Thyroid gland (tissue), 4 donors: ENCODE data around the gene PTBP1. TPM values are rescaled to one million over a fixed set of nuclear protein-coding genes. Genes with fewer than 3 reads are reported as not detected.
"Not testable (repeated sequence)": the region's sequence is repeated elsewhere in the genome, so short reads cannot be mapped to it uniquely, and the experiment has no call there.

ENCODE experiments used
- DNase-seq, 2 donors: peaks; one replicate each; pipeline ENCODE4 v3.0.0-alpha.2; 2019
- H3K27ac ChIP-seq, 3 donors: fragments of 200-600 bp; sonication (generic); 1 replicate in 2 of 3; 2 replicates in 1 of 3; pipeline ENCODE4 v1.5.1; 2016 to 2019; ENCODE audit warnings: mild to moderate bottlenecking in 1 of 3, moderate library complexity in 1 of 3
- H3K27me3 ChIP-seq: fragments of 200-600 bp; sonication (generic); one replicate; pipeline ENCODE4 v1.5.1; 2019
- H3K36me3 ChIP-seq, 2 donors: fragments of 200-600 bp; sonication (generic); one replicate each; pipeline ENCODE4 v1.5.1; 2016 to 2019
- H3K4me1 ChIP-seq, 2 donors: fragments of 200-600 bp; sonication (generic); one replicate each; pipeline ENCODE4 v1.5.1; 2017 to 2019
- H3K4me3 ChIP-seq, 3 donors: fragments of 200-600 bp; sonication (generic); replicated peaks in 1 of 3; 1 replicate in 2 of 3; 2 replicates in 1 of 3; pipeline ENCODE4 v1.5.1; 2016; ENCODE audit warnings: mild to moderate bottlenecking in 1 of 3
- H3K9me3 ChIP-seq: fragments of 200-600 bp; sonication (generic); one replicate; pipeline ENCODE4 v1.5.1; 2017
- CTCF ChIP-seq, 6 experiments: fragments of 200-600 bp in 3 of 6; fragments of 450-650 bp in 3 of 6; sonication (generic) in 3 of 6; IDR thresholded peaks; one replicate each; pipeline ENCODE4 v1.5.1; 2016 to 2019; ENCODE audit warnings: antibody characterized with exemption in 6 of 6, mild to moderate bottlenecking in 2 of 6, inconsistent platforms in 1 of 6, moderate library complexity in 1 of 6
- POLR2A ChIP-seq, 2 donors: fragments of 450-650 bp; IDR thresholded peaks; one replicate each; pipeline ENCODE4 v1.6.1; 2017; ENCODE audit warnings: antibody characterized with exemption in 2 of 2, mild to moderate bottlenecking in 2 of 2, moderate library complexity in 1 of 2
- WGBS, 2 donors: methylation state at CpG; one replicate each; pipeline ENCODE4 v1.1.5; 2017; 5-methylcytosine and 5-hydroxymethylcytosine counted together
- intact Hi-C: fragments of 100-400 bp; cut with DNase I; formaldehyde crosslinking; loops from one replicate; pipeline ENCODE4 v1.15.1; 2023
- total RNA-seq, 4 donors: library from RNA; depleted of rRNA; stranded (reverse); fragments of >200 nt; gene quantifications; one replicate each; pipeline ENCODE4 v1.2.3, GENCODE V29; 2016

PTBP1 gene
- total RNA-seq, 4 donors from 2014 or later = 161 to 277 (median 199) TPM

DNA sequence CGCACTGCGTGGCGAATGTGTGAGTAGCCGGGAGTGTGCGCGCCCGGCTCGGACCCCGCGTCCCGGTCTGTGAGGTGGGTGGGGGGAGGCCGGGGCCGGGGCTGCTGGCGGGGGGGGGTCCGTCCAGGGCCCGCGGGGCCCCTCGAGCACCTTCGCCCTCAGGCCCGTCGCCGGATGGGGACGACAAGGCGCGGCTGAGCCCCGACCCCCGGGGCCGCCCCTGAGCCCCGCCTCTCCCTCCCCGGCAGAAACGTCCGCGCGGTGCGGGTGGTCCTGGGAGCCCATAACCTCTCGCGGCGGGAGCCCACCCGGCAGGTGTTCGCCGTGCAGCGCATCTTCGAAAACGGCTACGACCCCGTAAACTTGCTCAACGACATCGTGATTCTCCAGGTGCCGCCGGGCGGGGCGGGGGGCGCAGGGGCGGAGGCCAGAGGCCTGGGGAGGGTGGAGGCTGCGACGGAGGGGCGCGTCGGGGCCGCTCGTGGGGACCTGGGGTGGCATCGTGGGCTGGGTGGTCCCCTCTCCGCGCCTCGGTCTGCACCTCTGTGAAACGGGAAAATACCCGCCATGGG, 55.8 kb downstream of the PTBP1 start:
- Histone ChIP-seq H3K27me3 (no peaks in the 10 kb centered on the region), H3K4me3 (no peak overlapping the region), H3K9me3 (no peaks in the 10 kb centered on the region), H3K27ac (no peak overlapping the region), H3K36me3 (no peaks in the 10 kb centered on the region), H3K4me1 (peaks cover 10 to 14% of the 10 kb centered on the region in 2 donors)
- intact Hi-C loops = no loop called here
- no peak for DNase-seq
- WGBS, 2 donors = 18 to 39% methylated on average over 8 to 22 of the region's 67 CpGs
- TF ChIP-seq POLR2A (IDR thresholded peaks at IDR 0.05) (no peak), CTCF (IDR thresholded peaks at IDR 0.05) (no peak)

DNA sequence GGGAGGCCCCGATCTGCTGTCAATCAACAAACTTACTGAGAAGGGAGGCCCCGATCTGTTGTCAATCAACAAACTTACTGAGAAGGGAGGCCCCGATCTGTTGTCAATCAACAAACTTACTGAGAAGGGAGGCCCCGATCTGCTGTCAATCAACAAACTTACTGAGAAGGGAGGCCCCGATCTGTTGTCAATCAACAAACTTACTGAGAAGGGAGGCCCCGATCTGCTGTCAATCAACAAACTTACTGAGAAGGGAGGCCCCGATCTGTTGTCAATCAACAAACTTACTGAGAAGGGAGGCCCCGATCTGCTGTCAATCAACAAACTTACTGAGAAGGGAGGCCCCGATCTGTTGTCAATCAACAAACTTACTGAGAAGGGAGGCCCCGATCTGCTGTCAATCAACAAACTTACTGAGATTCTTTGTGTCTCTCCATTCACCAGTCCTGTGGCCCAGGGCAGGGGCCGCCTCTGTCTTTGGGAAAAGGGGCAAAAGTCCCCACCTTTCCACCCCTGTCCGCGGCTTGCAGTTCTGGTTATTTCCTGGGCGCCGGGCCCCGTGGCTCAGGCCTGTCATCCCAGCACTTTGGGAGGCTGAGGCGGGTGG, 56.5 kb downstream of the PTBP1 start:
- H3K27me3 ChIP-seq, H3K4me3 ChIP-seq, intact Hi-C loops, H3K27ac ChIP-seq, DNase-seq, H3K36me3 ChIP-seq, H3K9me3 ChIP-seq: not testable (repeated sequence)
- peaks cover 10% of the 10 kb centered on the region in 2 donors for H3K4me1 ChIP-seq
- WGBS, 2 donors = 79 to 96% methylated on average over 7 to 11 of the region's 17 CpGs

DNA sequence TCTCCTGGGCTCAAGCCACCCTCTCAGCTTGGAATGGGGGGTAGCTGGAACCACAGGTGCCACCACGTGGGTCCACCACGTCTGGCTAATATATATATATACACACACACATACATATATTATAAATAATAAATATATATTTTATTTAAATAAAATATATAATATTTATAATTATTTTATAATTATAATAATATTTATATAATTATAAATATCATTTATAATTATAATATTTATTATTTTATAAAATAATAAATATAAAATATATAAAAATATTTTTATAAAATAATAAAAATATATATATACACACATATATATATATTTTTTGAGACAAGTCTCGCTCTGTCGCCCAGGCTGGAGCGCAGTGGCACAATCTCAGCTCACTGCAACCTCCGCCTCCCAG, 57.3 kb downstream of the PTBP1 start:
- TF ChIP-seq POLR2A (IDR thresholded peaks at IDR 0.05) (no peak), CTCF (IDR thresholded peaks at IDR 0.05) (no peak)
- intact Hi-C loops = no loop called here
- H3K4me1 ChIP-seq = peaks cover 10 to 14% of the 10 kb centered on the region in 2 donors
- H3K36me3 ChIP-seq = no peaks in the 10 kb centered on the region
- no peaks in the 10 kb centered on the region for H3K27me3 ChIP-seq
- no peaks in the 10 kb centered on the region for H3K9me3 ChIP-seq
- no peak for DNase-seq
- WGBS, 2 donors = 71 to 74% methylated on average over 6 of the region's 6 CpGs
- H3K4me3 ChIP-seq = no peak overlapping the region
- H3K27ac ChIP-seq = no peak overlapping the region

GRCh38 chr19:855142-855541, 57.9 kb downstream of the PTBP1 start:
- no peaks in the 10 kb centered on the region for H3K27me3 ChIP-seq
- H3K27ac ChIP-seq = no peak overlapping the region
- H3K4me1 ChIP-seq = peaks cover 8 to 13% of the 10 kb centered on the region in 2 donors
- TF ChIP-seq POLR2A (IDR thresholded peaks at IDR 0.05) = no peak
- TF ChIP-seq CTCF (IDR thresholded peaks at IDR 0.05) = no peak
- no peak for DNase-seq
- no peaks in the 10 kb centered on the region for H3K9me3 ChIP-seq
- no peak overlapping the region for H3K4me3 ChIP-seq
- intact Hi-C loops = no loop called here
- no peaks in the 10 kb centered on the region for H3K36me3 ChIP-seq
- WGBS, 2 donors = 84 to 86% methylated on average over 7 to 12 of the region's 12 CpGs

DNA sequence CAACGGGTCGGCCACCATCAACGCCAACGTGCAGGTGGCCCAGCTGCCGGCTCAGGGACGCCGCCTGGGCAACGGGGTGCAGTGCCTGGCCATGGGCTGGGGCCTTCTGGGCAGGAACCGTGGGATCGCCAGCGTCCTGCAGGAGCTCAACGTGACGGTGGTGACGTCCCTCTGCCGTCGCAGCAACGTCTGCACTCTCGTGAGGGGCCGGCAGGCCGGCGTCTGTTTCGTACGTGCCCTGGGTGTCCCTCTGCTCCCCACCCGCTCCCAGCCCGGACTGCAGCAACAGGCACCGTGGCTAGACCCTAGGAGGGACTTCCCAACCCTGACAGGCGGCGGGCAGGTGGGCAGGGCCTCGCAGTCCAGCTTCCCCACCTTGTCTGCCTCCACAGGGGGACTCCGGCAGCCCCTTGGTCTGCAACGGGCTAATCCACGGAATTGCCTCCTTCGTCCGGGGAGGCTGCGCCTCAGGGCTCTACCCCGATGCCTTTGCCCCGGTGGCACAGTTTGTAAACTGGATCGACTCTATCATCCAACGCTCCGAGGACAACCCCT, 58.4 kb downstream of the PTBP1 start:
- DNase-seq = no peak
- no peak for TF ChIP-seq POLR2A (IDR thresholded peaks at IDR 0.05)
- no peak for TF ChIP-seq CTCF (IDR thresholded peaks at IDR 0.05)
- no peaks in the 10 kb centered on the region for H3K9me3 ChIP-seq
- H3K36me3 ChIP-seq = no peaks in the 10 kb centered on the region
- H3K27me3 ChIP-seq = no peaks in the 10 kb centered on the region
- intact Hi-C loops = no loop called here
- 74 to 82% methylated on average over 19 to 25 of the region's 40 CpGs for WGBS, 2 donors
- H3K4me3 ChIP-seq = no peak overlapping the region
- H3K4me1 ChIP-seq = peaks cover 3 to 8% of the 10 kb centered on the region in 2 donors
- no peak overlapping the region for H3K27ac ChIP-seq
